Endothelial cell of umbilical vein (primary cell): ENCODE results near the gene MALL. TPM values are rescaled to one million over a fixed set of nuclear protein-coding genes. Genes with fewer than 3 reads are reported as not detected.
A peak's percentile ranks its signal among the peaks of the same experiment; 100 is the strongest.

Source experiments
- BruUV-seq: library from RNA; stranded (reverse); fragments of 400-500 nt; replicated peaks from 2 replicates; lab custom pipeline; 2021; lab: Mats Ljungman, UMichigan
- CTCF ChIA-PET: fragments of 300-600, 350-600 bp; sonication (Branson Sonifier 250); formaldehyde crosslinking; loops from one replicate; lab custom pipeline; 2021; ENCODE audit warnings: antibody characterized with exemption, inconsistent platforms; lab: Charles Lee
- POLR2A ChIA-PET: fragments of 300-600, 350-600 bp; sonication (Branson Sonifier 250); formaldehyde crosslinking; loops from one replicate; lab custom pipeline; 2021; ENCODE audit warnings: antibody characterized with exemption, inconsistent platforms; lab: Charles Lee
- DNase-seq: peaks from one replicate; pipeline ENCODE4 v3.0.0-alpha.2; 2011; ENCODE audit warnings: low read depth, low spot score
- FAIRE-seq: peaks from 2 replicates; lab custom pipeline; 2011; peaks lifted over from hg19 to GRCh38; lab: Jason Lieb, UNC
- H2AFZ ChIP-seq: 2 replicates; pipeline ENCODE4 v1.6.0; 2012; ENCODE audit warnings: low read depth, low read length, control low read depth, inconsistent platforms
- H3K27ac ChIP-seq: 2 replicates; pipeline ENCODE4 v1.5.1; 2011; ENCODE audit warnings: low read depth, mild to moderate bottlenecking, control low read depth, low read length, moderate library complexity; ENCODE audit not compliant: insufficient read depth
- H3K27me3 ChIP-seq, 2 experiments: 2 replicates each; pipeline versions ENCODE4 v1.6.0 to v1.6.1; 2011; ENCODE audit warnings: low read length in 2 of 2, mixed read lengths in 1 of 2; ENCODE audit not compliant: control insufficient read depth in 2 of 2, insufficient read depth in 2 of 2
- H3K36me3 ChIP-seq, 2 experiments: 2 replicates in 1 of 2; 3 replicates in 1 of 2; pipeline ENCODE4 v1.5.1; 2011; ENCODE audit warnings: low read length in 2 of 2, mild to moderate bottlenecking in 1 of 2, moderate library complexity in 1 of 2; ENCODE audit not compliant: control insufficient read depth in 2 of 2, insufficient read depth in 2 of 2; ENCODE audit errors: extremely low read depth in 1 of 2
- H3K4me1 ChIP-seq: 3 replicates; pipeline ENCODE4 v1.5.1; 2011; ENCODE audit warnings: mild to moderate bottlenecking, low read length; ENCODE audit not compliant: control insufficient read depth, insufficient read depth; ENCODE audit errors: extremely low read depth
- H3K4me2 ChIP-seq: 2 replicates; pipeline ENCODE4 v1.6.1; 2011; ENCODE audit warnings: low read length, control low read depth, mixed read lengths; ENCODE audit not compliant: insufficient read depth
- H3K4me3 ChIP-seq, 3 experiments: fragments of 200-600 bp in 1 of 3; sonication (generic), shearing (Covaris generic) in 1 of 3; replicated peaks in 1 of 3; 2 replicates each; pipeline ENCODE4 v1.5.1; 2011 to 2016; ENCODE audit warnings: control low read depth in 3 of 3, low read length in 3 of 3, mild to moderate bottlenecking in 2 of 3, inconsistent platforms in 1 of 3, low read depth in 1 of 3, moderate library complexity in 1 of 3; ENCODE audit not compliant: insufficient read depth in 1 of 3
- H3K79me2 ChIP-seq: 2 replicates; pipeline ENCODE4 v1.6.0; 2012; ENCODE audit warnings: low read length, inconsistent platforms; ENCODE audit not compliant: control insufficient read depth, insufficient read depth
- H3K9ac ChIP-seq: replicated peaks from 2 replicates; pipeline ENCODE3; 2011; ENCODE audit warnings: low read length, control low read depth; ENCODE audit not compliant: insufficient read depth; ENCODE audit errors: extremely low read depth
- H3K9me1 ChIP-seq: replicated peaks from 3 replicates; pipeline ENCODE4 v1.6.0; 2011; ENCODE audit warnings: mild to moderate bottlenecking, low read length; ENCODE audit not compliant: control insufficient read depth, insufficient read depth; ENCODE audit errors: extremely low read depth
- H3K9me3 ChIP-seq: replicated peaks from 2 replicates; pipeline ENCODE4 v1.5.1; 2012; ENCODE audit warnings: low read length, inconsistent platforms; ENCODE audit not compliant: control insufficient read depth, insufficient read depth
- H4K20me1 ChIP-seq: replicated peaks from 2 replicates; pipeline ENCODE3; 2011; ENCODE audit warnings: mild to moderate bottlenecking, low read length; ENCODE audit not compliant: control insufficient read depth, insufficient read depth; ENCODE audit errors: extremely low read depth
- CTCF ChIP-seq, 2 donors: IDR thresholded peaks; 1 replicate in 1 of 2; 2 replicates in 1 of 2; pipeline ENCODE4 v1.5.1; 2011; ENCODE audit warnings: low read length in 2 of 2, mild to moderate bottlenecking in 2 of 2, moderate library complexity in 2 of 2, control low read depth in 1 of 2, inconsistent platforms in 1 of 2, low read depth in 1 of 2; ENCODE audit not compliant: insufficient read depth in 1 of 2; ENCODE audit errors: extremely low read depth in 1 of 2
- EZH2 ChIP-seq: IDR thresholded peaks from 2 replicates; pipeline ENCODE4 v1.6.1; 2012; ENCODE audit warnings: borderline replicate concordance, low read depth, mild to moderate bottlenecking, moderate library complexity, low read length, inconsistent platforms; ENCODE audit not compliant: severe bottlenecking
- FOS ChIP-seq: IDR thresholded peaks from 2 replicates; pipeline ENCODE4 v1.6.1; 2011; ENCODE audit warnings: mild to moderate bottlenecking, low read length, moderate library complexity, borderline replicate concordance; ENCODE audit not compliant: insufficient read depth
- GATA2 ChIP-seq: IDR thresholded peaks from 2 replicates; pipeline ENCODE4 v1.7.0; 2011; ENCODE audit warnings: low read depth, mild to moderate bottlenecking, moderate library complexity, mixed read lengths, low read length; ENCODE audit not compliant: insufficient read length, insufficient read depth
- JUN ChIP-seq: IDR thresholded peaks from 2 replicates; pipeline ENCODE4 v1.6.1; 2011; ENCODE audit warnings: borderline replicate concordance, low read depth; ENCODE audit not compliant: insufficient read length, insufficient read depth
- MAX ChIP-seq: IDR thresholded peaks from 2 replicates; pipeline ENCODE4 v1.6.1; 2011; ENCODE audit not compliant: insufficient read depth, insufficient read length
- MYC ChIP-seq: IDR thresholded peaks from one replicate; pipeline ENCODE4 v1.6.1; 2011; ENCODE audit warnings: mild to moderate bottlenecking, low read depth, low read length
- POLR2A ChIP-seq: IDR thresholded peaks from 2 replicates; pipeline ENCODE4 v1.6.1; 2012; ENCODE audit warnings: low read depth, mild to moderate bottlenecking, control low read depth, low read length
- POLR2AphosphoS5 ChIP-seq: IDR thresholded peaks from 2 replicates; pipeline ENCODE4 v1.6.1; 2012; ENCODE audit warnings: low read depth, mild to moderate bottlenecking, control low read depth, low read length, moderate library complexity; ENCODE audit not compliant: insufficient read depth
- dilution Hi-C: fragments of 300-500 bp; cut with MboI; formaldehyde crosslinking; loops from one replicate; pipeline ENCODE4 v1.15.0; 2019; ENCODE audit warnings: low sequenced_read_pairs; ENCODE audit not compliant: extremely low pct_ligation_motif_present
- intact Hi-C: fragments of 100-400 bp; cut with micrococcal nuclease; formaldehyde crosslinking; loops from one replicate; pipeline ENCODE4 v1.10.0; 2022
- polyA plus RNA-seq, 4 experiments: library from polyadenylated mRNA; depleted of rRNA in 3 of 4; stranded (reverse) in 3 of 4; unstranded in 1 of 4; fragments of >200 nt; gene quantifications; 2 replicates each; pipeline versions ENCODE4 v1.2.1 to v1.2.3, GENCODE V29; 2011 to 2012; ENCODE audit warnings: missing spikeins in 1 of 4
- total RNA-seq: library from RNA; stranded (reverse); gene quantifications from 2 replicates; pipeline ENCODE4 v1.2.3, GENCODE V29; 2021

The MALL gene
- total and polyA plus RNA-seq, 2 donors (not counting 3 experiments of a cell fraction or from before 2014, with no cell fraction given): 31.5 to 114 TPM

- POLR2A ChIA-PET: no interaction called here
- DNase-seq: no peak
- H3K4me2 ChIP-seq: peak overlapping the region; percentile 9
- no peaks in the 10 kb centered on the region for H3K9me3 ChIP-seq
- no peaks in the 10 kb centered on the region for H3K9me1 ChIP-seq
- H3K27me3 ChIP-seq: no peaks in the 10 kb centered on the region
- TF ChIP-seq GATA2 (no peak), EZH2 (no peak), CTCF (IDR thresholded peaks at IDR 0.05; ENCODE audit: extremely low read depth in 1 of 2, insufficient read depth in 1 of 2, low read depth in 1 of 2, low read length in 2 of 2) (no peak), POLR2A (no peak), MAX (no peak), FOS (no peak), MYC (no peak), JUN (no peak), POLR2AphosphoS5 (no peak)
- dilution Hi-C loops (no loop called here), intact Hi-C loops (loop anchor here (1.0 kb wide), 1 partner anchor 9 kb away; no protein-coding TSS in a partner anchor)
- H3K36me3 ChIP-seq: peaks cover 0 to 2% of the 10 kb centered on the region in 2 experiments
- peak overlapping the region; percentile 98 for H3K27ac ChIP-seq
- H2AFZ ChIP-seq: no peak overlapping the region
- BruUV-seq: no TSS peak
- H4K20me1 ChIP-seq: no peaks in the 10 kb centered on the region
- no peak overlapping the region for H3K4me3 ChIP-seq
- H3K4me1 ChIP-seq: peaks cover 55% of the 10 kb centered on the region
- peak overlapping the region; percentile 25 for H3K9ac ChIP-seq
- FAIRE-seq: no peak
- CTCF ChIA-PET: interaction anchor here (1.5 kb wide), 1 partner anchor 16 kb away, joined by 11 read pairs; the partner anchor contains the start of gene MALL
- H3K79me2 ChIP-seq: peaks cover 18% of the 10 kb centered on the region
Measured at GRCh38 chr2:110099471-110100225, 16.0 kb downstream of the MALL start.
